Activated T-helper 17 cell treated with anti-CD3 and anti-CD28 coated beads, Interleukin-2, amount 50 U/mL, for 72 hours (primary cell): Measurements from ENCODE around the gene SNX3. TPM values are rescaled to one million over a fixed set of nuclear protein-coding genes. Genes with fewer than 3 reads are reported as not detected.

Source experiments
- ATAC-seq: fragments of 150-1000 bp; cut with Tn5 transposase; replicated peaks from 2 replicates; pipeline ENCODE4 v1.10.0; 2021; ENCODE audit warnings: mild to moderate bottlenecking, moderate library complexity
- H3K27ac Mint-ChIP-seq: one replicate; pipeline ENCODE4 v1.8.0; 2022; ENCODE audit warnings: mixed read lengths
- H3K27me3 Mint-ChIP-seq: one replicate; pipeline ENCODE4 v1.8.0; 2022; ENCODE audit warnings: mixed read lengths
- H3K36me3 Mint-ChIP-seq: one replicate; pipeline ENCODE4 v1.8.0; 2022; ENCODE audit warnings: low read depth, mild to moderate bottlenecking, mixed read lengths
- H3K4me1 Mint-ChIP-seq: one replicate; pipeline ENCODE4 v1.8.0; 2022; ENCODE audit warnings: mixed read lengths
- H3K4me3 Mint-ChIP-seq: one replicate; pipeline ENCODE4 v1.8.0; 2022; ENCODE audit warnings: mild to moderate bottlenecking, mixed read lengths
- H3K9me3 Mint-ChIP-seq: one replicate; pipeline ENCODE4 v1.8.0; 2022; ENCODE audit warnings: mixed read lengths
- total RNA-seq, 2 donors: library from RNA; stranded (reverse); gene quantifications; one replicate each; pipeline ENCODE4 v1.2.3, GENCODE V29; 2022

Gene SNX3
- total RNA-seq, 2 donors from 2014 or later: 60.1 to 84.6 TPM

DNA sequence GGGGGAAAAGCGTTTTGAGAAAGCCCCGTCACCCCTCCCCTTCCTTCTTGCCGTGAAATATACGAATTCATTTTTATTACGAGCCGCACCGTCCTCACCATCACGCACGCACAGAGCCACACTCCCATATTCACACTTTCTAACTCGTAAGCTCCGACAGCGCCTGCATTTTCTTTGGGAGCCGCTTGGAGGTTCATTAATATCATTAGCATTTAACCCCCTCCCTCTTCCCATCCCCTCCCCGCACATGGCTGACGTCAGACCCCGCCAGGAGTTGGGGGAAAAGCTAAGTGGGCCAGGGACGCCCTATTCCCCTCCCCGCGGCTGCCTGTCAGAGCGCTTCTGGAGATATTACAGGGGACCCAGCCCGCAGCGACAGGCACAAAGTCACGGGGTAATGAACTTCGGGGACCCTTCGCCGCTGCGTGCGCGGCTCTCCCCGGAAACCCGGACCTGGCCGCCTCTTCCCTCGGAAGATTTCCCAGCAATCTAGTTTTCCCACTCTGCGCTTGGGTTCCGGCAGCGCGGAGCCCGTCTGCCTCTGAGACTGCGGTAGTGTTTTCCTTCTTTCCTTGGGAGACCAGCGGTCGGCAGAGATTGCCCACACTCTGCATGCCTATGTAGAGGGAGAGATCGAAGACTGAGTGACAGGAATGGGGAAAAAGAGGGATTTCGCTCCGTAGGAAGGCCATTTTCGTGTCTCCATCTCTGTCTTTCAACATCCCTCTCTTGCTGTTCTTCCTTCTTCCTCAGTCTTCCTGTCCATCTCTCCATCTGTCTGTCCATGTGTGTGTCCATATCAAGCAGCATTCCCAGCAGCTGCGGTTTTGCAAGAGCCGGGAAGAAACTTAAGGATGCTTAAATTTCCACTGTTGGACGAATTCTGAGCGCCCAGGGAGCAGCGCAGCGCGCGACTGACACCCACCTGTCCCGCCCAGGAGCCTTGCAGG lies 94.9 kb downstream of the SNX3 start, which contains the start of gene NR2E1:
NR2E1 (plus strand) TSS at position 309 of the 950 bp plus-strand sequence. CDS start 744 bp downstream, outside the sequence.
- Mint-ChIP-seq H3K36me3 (peaks cover 14% of the 10 kb centered on the region), H3K9me3 (no peaks in the 10 kb centered on the region), H3K27me3 (peaks cover 75% of the 10 kb centered on the region), H3K4me3 (peak within 1 kb of the TSS; percentile 69), H3K4me1 (peaks cover 17% of the 10 kb centered on the region), H3K27ac (no peak within 1 kb of the TSS)
- ATAC-seq: no peak

DNA sequence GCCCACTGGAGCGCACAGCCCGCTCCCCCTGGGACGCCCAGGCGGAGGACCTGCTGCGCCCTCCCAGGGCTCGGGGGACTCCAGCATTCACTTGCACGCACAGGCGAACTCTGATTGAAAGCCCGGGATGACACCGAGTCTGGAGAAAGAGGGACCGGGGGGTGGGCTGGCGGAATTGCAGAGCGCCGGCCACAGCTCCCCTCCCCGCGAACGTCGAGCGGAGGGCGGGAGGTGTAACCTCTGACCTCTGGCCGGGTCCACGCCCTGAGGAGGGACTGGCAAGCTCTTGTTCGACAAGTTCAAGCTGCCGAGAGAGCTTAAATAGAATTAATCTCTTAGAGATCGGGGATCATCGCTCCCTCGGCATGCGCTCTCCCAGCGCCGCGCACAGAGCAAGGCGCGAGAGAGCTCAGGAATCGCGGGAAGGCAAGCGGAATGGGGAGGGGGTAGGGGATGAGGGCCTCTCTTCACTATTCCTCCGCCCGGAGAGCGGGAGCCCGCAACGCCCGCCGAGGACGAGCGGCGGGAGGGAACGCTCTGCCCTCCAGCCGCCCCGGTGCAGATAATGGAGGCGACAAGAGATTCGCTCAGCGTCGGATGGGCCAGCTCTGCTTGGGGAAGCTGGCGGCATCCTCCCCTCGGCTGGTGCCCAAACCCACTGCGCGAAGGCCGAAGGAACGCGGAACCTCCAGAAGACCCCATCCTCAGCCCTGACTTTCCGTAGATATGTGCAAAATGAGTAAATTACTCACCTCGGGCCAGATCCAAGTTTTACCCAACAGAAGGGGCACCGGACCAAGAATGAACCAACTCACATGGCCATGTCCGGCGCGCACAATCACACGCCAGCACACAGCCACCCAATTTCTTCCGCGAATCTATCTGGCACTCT lies 95.8 kb downstream of the SNX3 start:
- Mint-ChIP-seq H3K36me3 (peaks cover 14% of the 10 kb centered on the region), H3K9me3 (no peaks in the 10 kb centered on the region), H3K4me3 (peak overlapping the region; percentile 24), H3K27ac (no peak overlapping the region), H3K27me3 (peaks cover 81% of the 10 kb centered on the region), H3K4me1 (peaks cover 17% of the 10 kb centered on the region)
- no peak for ATAC-seq

GRCh38 chr6:108164543-108164814 lies 96.4 kb downstream of the SNX3 start:
- peaks cover 17% of the 10 kb centered on the region for H3K4me1 Mint-ChIP-seq
- no peak for ATAC-seq
- peaks cover 86% of the 10 kb centered on the region for H3K27me3 Mint-ChIP-seq
- H3K27ac Mint-ChIP-seq: no peak overlapping the region
- H3K4me3 Mint-ChIP-seq: no peak overlapping the region
- H3K36me3 Mint-ChIP-seq: peaks cover 14% of the 10 kb centered on the region
- H3K9me3 Mint-ChIP-seq: no peaks in the 10 kb centered on the region

DNA sequence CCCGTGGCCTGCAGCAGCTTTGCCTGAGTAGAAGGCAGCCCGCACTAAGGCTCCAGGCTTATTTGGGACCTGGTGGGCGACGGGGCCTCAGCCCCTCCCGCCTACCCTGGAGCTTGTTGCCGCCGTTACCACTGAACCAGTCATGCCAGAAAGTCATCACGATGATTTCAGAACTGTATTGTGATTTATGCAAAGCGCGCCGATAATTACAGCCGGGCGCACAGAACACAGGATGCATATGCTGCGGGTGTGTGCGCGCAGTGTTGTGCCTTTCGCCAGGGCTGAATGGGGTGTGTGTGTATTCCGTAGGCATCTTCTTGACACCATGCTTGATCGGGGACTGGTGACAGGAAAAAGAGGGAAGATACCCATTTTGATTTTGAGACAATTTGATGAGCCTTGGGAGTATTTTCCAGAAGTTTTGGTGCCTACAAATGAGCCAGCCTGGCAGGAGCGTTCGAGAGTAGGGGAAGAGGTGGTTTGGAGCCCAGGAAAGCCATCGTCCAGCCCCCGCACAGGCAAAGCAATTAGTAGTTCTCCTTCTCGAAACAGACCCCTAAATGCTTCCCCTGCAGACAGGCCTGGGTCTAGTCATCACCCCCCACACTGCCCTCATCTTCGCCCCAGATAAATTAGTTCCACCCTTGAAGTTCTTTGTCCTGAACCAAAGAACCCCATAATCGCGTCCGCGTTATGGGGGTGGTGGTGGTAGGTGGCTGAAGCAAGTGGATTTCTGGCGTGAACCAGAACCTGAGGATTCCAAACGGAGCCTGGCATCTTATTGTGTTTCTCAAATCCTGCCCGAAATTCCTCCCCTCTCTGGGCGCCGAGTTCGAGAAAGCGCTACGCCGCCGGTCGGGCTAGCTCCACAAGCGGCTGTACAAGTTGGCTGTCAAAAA lies 96.9 kb downstream of the SNX3 start:
- Mint-ChIP-seq H3K4me3 (no peak overlapping the region), H3K27ac (no peak overlapping the region)

GRCh38 chr6:108163267-108163643 lies 97.6 kb downstream of the SNX3 start:
- peaks cover 15% of the 10 kb centered on the region for H3K36me3 Mint-ChIP-seq
- no peak for ATAC-seq
- H3K9me3 Mint-ChIP-seq: no peaks in the 10 kb centered on the region
- H3K27me3 Mint-ChIP-seq: peaks cover 89% of the 10 kb centered on the region
- peaks cover 13% of the 10 kb centered on the region for H3K4me1 Mint-ChIP-seq
- no peak overlapping the region for H3K27ac Mint-ChIP-seq
- H3K4me3 Mint-ChIP-seq: no peak overlapping the region

More for the DNA sequence above, 96.9 kb downstream of the SNX3 start:
- H3K4me1 Mint-ChIP-seq: peaks cover 13% of the 10 kb centered on the region
- no peak for ATAC-seq
- H3K27me3 Mint-ChIP-seq: peaks cover 83% of the 10 kb centered on the region
- H3K9me3 Mint-ChIP-seq: no peaks in the 10 kb centered on the region
- H3K36me3 Mint-ChIP-seq: peaks cover 14% of the 10 kb centered on the region

DNA sequence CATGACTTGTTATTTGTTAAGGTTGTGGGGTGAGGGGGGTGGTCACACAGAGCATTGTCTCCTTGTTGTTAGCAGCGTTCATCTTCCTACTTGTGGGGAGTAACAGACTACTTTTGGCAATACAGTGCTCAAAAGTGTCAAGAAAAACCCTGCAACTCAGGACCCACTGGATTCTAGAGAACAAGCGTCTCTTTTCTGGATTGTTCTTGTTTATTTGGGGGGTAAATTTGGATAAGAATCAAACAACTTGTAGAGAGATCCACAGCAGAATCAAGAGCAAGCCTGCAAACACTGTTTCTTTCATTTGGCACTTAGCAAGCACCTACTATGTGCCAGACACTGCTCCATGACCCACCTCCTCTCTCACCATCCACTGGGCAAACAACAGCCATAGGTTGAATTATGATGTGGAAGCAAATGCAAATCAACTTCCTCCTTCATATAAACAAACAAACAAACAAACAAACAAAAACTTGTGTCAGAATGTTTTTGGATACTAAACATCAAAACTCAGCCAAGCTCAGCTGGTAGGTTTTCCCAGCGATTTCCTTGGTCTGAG lies 99.0 kb downstream of the SNX3 start:
- H3K27ac Mint-ChIP-seq: no peak overlapping the region
- no peak for ATAC-seq
- no peaks in the 10 kb centered on the region for H3K9me3 Mint-ChIP-seq
- no peak overlapping the region for H3K4me3 Mint-ChIP-seq
- peaks cover 86% of the 10 kb centered on the region for H3K27me3 Mint-ChIP-seq
- H3K4me1 Mint-ChIP-seq: peaks cover 14% of the 10 kb centered on the region
- peaks cover 19% of the 10 kb centered on the region for H3K36me3 Mint-ChIP-seq

Other genes starting within 250 kb of the SNX3 start
- 10 to 100 TPM; 10.1 to 19.3 TPM for gene OSTM1, start 186.3 kb downstream of the SNX3 start, total RNA-seq
- not detected for gene NR2E1, start 95.0 kb downstream of the SNX3 start, total RNA-seq
- 1 to 10 TPM; 5.9 to 6.1 TPM for gene AFG1L, start 34.0 kb upstream of the SNX3 start, total RNA-seq